GM10248 (cell line): Measurements from ENCODE around the gene SUFU.

ENCODE experiments used
- CTCF ChIA-PET: fragments of 300-600 bp; sonication (Branson Sonifier 250); formaldehyde crosslinking; extraction: SDS; loops from one replicate; lab custom pipeline; 2021; ENCODE audit warnings: antibody characterized with exemption; lab: Yijun Ruan, JAX
- POLR2A ChIA-PET: fragments of 350-650 bp; sonication (Branson Sonifier 250); formaldehyde crosslinking; extraction: SDS; loops from one replicate; lab custom pipeline; 2020; ENCODE audit warnings: antibody characterized with exemption; lab: Yijun Ruan, JAX
- DNase-seq: peaks from one replicate; pipeline ENCODE4 v3.0.0; 2012; ENCODE audit errors: extremely low spot score
- CTCF ChIP-seq: IDR thresholded peaks from 2 replicates; pipeline ENCODE4 v1.5.1; 2012; ENCODE audit warnings: mild to moderate bottlenecking, low read depth; ENCODE audit errors: extremely low read depth, missing control alignments, control extremely low read depth

SUFU gene

GRCh38 chr10:102595293-102595692 is 91.5 kb downstream of the SUFU start:
- no peak for TF ChIP-seq CTCF
- no peak for DNase-seq
- POLR2A ChIA-PET = no interaction called here
- CTCF ChIA-PET = interaction anchor here (1.0 to 4.7 kb wide), 15 partner anchors 10 to 365 kb away, joined by 3 to 47 read pairs (median 5); no protein-coding TSS in a partner anchor

DNA sequence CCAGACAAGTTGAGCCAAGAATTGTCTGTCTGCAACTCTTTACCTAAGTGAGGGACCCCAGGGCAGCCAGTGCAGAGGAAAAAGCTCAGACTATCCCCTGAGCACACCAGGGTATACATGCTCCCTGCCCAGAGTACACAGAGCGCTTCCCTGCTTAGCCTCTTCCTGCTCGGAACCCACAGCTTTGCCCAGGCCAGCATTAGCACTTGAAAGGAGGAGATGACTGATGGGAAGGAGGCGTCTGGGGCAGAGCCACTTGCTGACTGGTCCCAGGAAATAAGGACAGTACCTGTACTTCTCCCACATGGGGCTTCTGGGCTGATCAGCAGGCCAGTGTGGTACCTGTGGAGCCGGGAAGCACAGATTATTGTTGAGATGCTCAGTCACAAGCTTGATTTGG is 92.1 kb downstream of the SUFU start:
- POLR2A ChIA-PET = no interaction called here
- CTCF ChIA-PET = interaction anchor here (0.9 to 4.7 kb wide), 23 partner anchors 9 to 365 kb away, joined by 3 to 47 read pairs (median 4); no protein-coding TSS in a partner anchor
- DNase-seq = no peak
- no peak for TF ChIP-seq CTCF

DNA sequence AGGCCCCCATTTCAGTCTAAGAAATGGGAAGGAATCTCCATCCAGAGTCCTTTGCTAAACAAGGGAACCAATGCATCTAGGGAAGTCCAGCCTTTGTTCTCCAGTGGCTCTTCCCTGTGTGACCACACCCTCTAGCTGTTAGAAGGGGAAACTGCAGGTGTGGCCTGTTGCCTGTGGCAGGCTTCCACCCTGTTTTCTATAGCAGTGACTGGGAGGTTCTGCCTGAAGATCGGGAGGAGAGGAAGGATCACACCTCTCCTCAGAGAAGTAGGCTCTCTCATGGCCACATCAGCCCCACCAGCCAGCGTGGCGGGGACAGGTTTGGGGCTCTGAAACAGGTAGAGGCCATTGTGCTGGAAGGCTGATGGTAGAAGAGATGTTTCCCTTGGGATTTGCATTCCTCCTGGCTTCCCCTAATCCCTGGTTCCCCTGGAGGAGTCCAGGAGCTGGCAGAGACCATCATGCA is 92.8 kb downstream of the SUFU start:
- TF ChIP-seq CTCF = peak; percentile 81
- DNase-seq = peak; percentile 80
- CTCF ChIA-PET = interaction anchor here (0.7 to 4.7 kb wide), 22 partner anchors 8 to 366 kb away, joined by 3 to 47 read pairs (median 4); no protein-coding TSS in a partner anchor
- POLR2A ChIA-PET = no interaction called here

DNA sequence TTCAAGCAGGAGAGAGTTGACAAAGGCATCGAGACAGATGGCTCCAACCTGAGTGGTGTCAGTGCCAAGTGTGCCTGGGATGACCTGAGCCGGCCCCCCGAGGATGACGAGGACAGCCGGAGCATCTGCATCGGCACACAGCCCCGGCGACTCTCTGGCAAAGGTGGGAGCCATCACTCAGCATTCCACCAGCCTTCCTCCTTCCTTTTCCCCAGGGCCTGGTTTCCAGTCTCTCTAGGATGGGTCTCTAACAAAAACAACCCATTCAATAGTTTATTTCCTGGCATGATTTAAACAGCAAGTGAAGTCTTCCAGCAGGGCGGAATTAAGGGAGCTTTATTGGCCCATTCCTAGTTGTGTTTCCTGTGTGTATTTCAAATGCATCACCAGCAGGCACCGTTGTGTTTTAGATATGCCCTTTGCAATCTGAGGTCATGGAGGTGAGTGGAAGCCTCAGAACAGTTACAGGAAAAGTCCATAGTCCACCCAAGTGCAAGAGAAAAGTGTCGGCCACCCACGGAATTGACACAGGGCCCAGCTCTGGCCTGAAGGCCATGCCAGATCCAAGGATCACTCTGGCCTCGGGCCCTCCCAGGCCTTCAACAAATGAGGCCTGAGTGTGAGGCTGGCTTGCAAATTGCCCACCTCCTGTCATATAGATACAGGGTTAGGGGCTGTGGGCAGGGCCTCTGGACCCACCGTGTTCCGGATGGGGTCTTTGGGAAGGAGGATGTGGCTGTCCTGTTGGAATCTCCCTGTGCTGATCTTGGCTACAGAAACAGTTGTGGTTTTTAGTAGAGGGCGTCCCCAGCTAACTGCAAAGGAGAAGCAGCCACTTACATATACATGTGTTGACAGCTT is 93.6 kb downstream of the SUFU start:
- no peak for DNase-seq
- ChIA-PET POLR2A (no interaction called here), CTCF (interaction anchor here (0.7 to 4.7 kb wide), 14 partner anchors 11 to 224 kb away, joined by 3 to 47 read pairs (median 4); no protein-coding TSS in a partner anchor)
- no peak for TF ChIP-seq CTCF

- TF ChIP-seq CTCF = no peak
- ChIA-PET POLR2A (no interaction called here), CTCF (interaction anchor here (2.4 kb wide), 1 partner anchor 15 kb away, joined by 11 read pairs; no protein-coding TSS in a partner anchor)
- DNase-seq = no peak
Measured at GRCh38 chr10:102598243-102598642, 94.5 kb downstream of the SUFU start.

- no peak for DNase-seq
- ChIA-PET CTCF (interaction anchor here (1.1 to 2.9 kb wide), 3 partner anchors 16 to 28 kb away, joined by 3 to 18 read pairs (median 11); no protein-coding TSS in a partner anchor), POLR2A (no interaction called here)
- no peak for TF ChIP-seq CTCF
Measured at GRCh38 chr10:102599565-102600327, 96.0 kb downstream of the SUFU start.
